ENCODE data around the gene MBNL1. TPM values are rescaled to one million over a fixed set of nuclear protein-coding genes. Genes with fewer than 3 reads are reported as not detected.
A peak's percentile ranks its signal among the peaks of the same experiment; 100 is the strongest.
"Not testable (repeated sequence)": the region's sequence is repeated elsewhere in the genome, so short reads cannot be mapped to it uniquely, and the experiment has no call there.

Gene MBNL1
- total RNA-seq, 3 donors from 2014 or later, result 314 to 702 (median 353) TPM

GRCh38 chr3:152436707-152437590, 168.2 kb downstream of the MBNL1 start:
- no peaks in the 10 kb centered on the region for H3K36me3 ChIP-seq
- H3K4me3 ChIP-seq, result no peak overlapping the region
- H3K27ac ChIP-seq, result no peak overlapping the region
- peaks cover 0 to 19% of the 10 kb centered on the region in 2 donors for H3K9me3 ChIP-seq
- DNase-seq (ENCODE audit: low spot score in 2 of 2), result no peak
- no peaks in the 10 kb centered on the region for H3K27me3 ChIP-seq
- TF ChIP-seq CTCF (IDR thresholded peaks at IDR 0.05) (no peak), POLR2AphosphoS5 (IDR thresholded peaks at IDR 0.05) (no peak), POLR2A (IDR thresholded peaks at IDR 0.05) (no peak)
- H3K4me1 ChIP-seq, result peaks cover 0 to 12% of the 10 kb centered on the region in 2 donors
- intact Hi-C loops (cut with DNase I; ENCODE audit: low total_unique reads), result no loop called here

GRCh38 chr3:152438181-152438580, 169.5 kb downstream of the MBNL1 start:
- no peak for DNase-seq (ENCODE audit: low spot score in 2 of 2)
- no peaks in the 10 kb centered on the region for H3K27me3 ChIP-seq
- TF ChIP-seq POLR2A (IDR thresholded peaks at IDR 0.05) (no peak), POLR2AphosphoS5 (IDR thresholded peaks at IDR 0.05) (no peak), CTCF (IDR thresholded peaks at IDR 0.05) (no peak)
- peak overlapping the region in 1 of 2 donors; percentile 9 for H3K27ac ChIP-seq
- intact Hi-C loops (cut with DNase I; ENCODE audit: low total_unique reads), result no loop called here
- H3K36me3 ChIP-seq, result no peaks in the 10 kb centered on the region
- H3K4me3 ChIP-seq, result no peak overlapping the region
- H3K9me3 ChIP-seq, result peaks cover 0 to 19% of the 10 kb centered on the region in 2 donors
- H3K4me1 ChIP-seq, result peaks cover 0 to 12% of the 10 kb centered on the region in 2 donors

GRCh38 chr3:152438706-152439105, 170.0 kb downstream of the MBNL1 start:
- Histone ChIP-seq H3K27ac (no peak overlapping the region), H3K4me3 (no peak overlapping the region), H3K27me3 (no peaks in the 10 kb centered on the region), H3K9me3 (peaks cover 0 to 16% of the 10 kb centered on the region in 2 donors), H3K36me3 (no peaks in the 10 kb centered on the region), H3K4me1 (peaks cover 0 to 12% of the 10 kb centered on the region in 2 donors)
- intact Hi-C loops (cut with DNase I; ENCODE audit: low total_unique reads), result no loop called here
- TF ChIP-seq CTCF (IDR thresholded peaks at IDR 0.05) (no peak), POLR2AphosphoS5 (IDR thresholded peaks at IDR 0.05) (no peak), POLR2A (IDR thresholded peaks at IDR 0.05) (no peak)
- DNase-seq (ENCODE audit: low spot score in 2 of 2), result no peak

GRCh38 chr3:152440243-152440642, 171.5 kb downstream of the MBNL1 start:
- H3K9me3 ChIP-seq; H3K27ac ChIP-seq; H3K36me3 ChIP-seq; H3K27me3 ChIP-seq; H3K4me3 ChIP-seq; intact Hi-C loops (cut with DNase I; ENCODE audit: low total_unique reads); DNase-seq (ENCODE audit: low spot score in 2 of 2): not testable (repeated sequence)
- peaks cover 0 to 12% of the 10 kb centered on the region in 2 donors for H3K4me1 ChIP-seq

- intact Hi-C loops (cut with DNase I; ENCODE audit: low total_unique reads), result no loop called here
- TF ChIP-seq CTCF (IDR thresholded peaks at IDR 0.05) (no peak), POLR2A (IDR thresholded peaks at IDR 0.05) (no peak), POLR2AphosphoS5 (IDR thresholded peaks at IDR 0.05) (no peak)
- Histone ChIP-seq H3K9me3 (no peaks in the 10 kb centered on the region), H3K4me1 (no peaks in the 10 kb centered on the region), H3K27ac (peak overlapping the region in 1 of 2 donors; percentile 22), H3K4me3 (no peak overlapping the region), H3K36me3 (no peaks in the 10 kb centered on the region), H3K27me3 (no peaks in the 10 kb centered on the region)
- no peak for DNase-seq (ENCODE audit: low spot score in 2 of 2)
Observed at GRCh38 chr3:152443212-152444023, 174.7 kb downstream of the MBNL1 start.

Measured in breast epithelium (tissue), 4 donors.